Thymus (tissue), 11 donors: ENCODE measurements around the gene DPP6. TPM values are rescaled to one million over a fixed set of nuclear protein-coding genes. Genes with fewer than 3 reads are reported as not detected.

ENCODE experiments used
- DNase-seq, 9 donors: peaks; one replicate each; pipeline ENCODE4 v3.0.0-alpha.2; 2013; ENCODE audit warnings: low spot score in 9 of 9, low read depth in 6 of 9, missing footprints in 1 of 9
- H3K27ac ChIP-seq, 2 donors: one replicate each; pipeline ENCODE4 v1.5.1; 2013; ENCODE audit warnings: control low read depth in 1 of 2, low read depth in 1 of 2, low read length in 1 of 2, mild to moderate bottlenecking in 1 of 2, moderate library complexity in 1 of 2
- H3K27me3 ChIP-seq, 2 donors: one replicate each; pipeline ENCODE4 v1.5.1; 2013; ENCODE audit warnings: low read length in 1 of 2; ENCODE audit not compliant: control insufficient read depth in 2 of 2, insufficient read depth in 1 of 2
- H3K36me3 ChIP-seq, 2 donors: one replicate each; pipeline ENCODE4 v1.5.1; 2013; ENCODE audit warnings: low read length in 1 of 2, mild to moderate bottlenecking in 1 of 2, moderate library complexity in 1 of 2; ENCODE audit not compliant: control insufficient read depth in 2 of 2, insufficient read depth in 2 of 2
- H3K4me1 ChIP-seq, 2 donors: one replicate each; pipeline ENCODE4 v1.5.1; 2013; ENCODE audit warnings: low read length in 2 of 2; ENCODE audit not compliant: control insufficient read depth in 2 of 2, insufficient read depth in 2 of 2
- H3K4me3 ChIP-seq, 2 donors: one replicate each; pipeline ENCODE4 v1.5.1; 2013; ENCODE audit warnings: low read length in 2 of 2, control low read depth in 1 of 2, mild to moderate bottlenecking in 1 of 2
- H3K9me3 ChIP-seq, 2 donors: one replicate each; pipeline ENCODE4 v1.5.1; 2013; ENCODE audit warnings: low read length in 1 of 2, mild to moderate bottlenecking in 1 of 2; ENCODE audit not compliant: control insufficient read depth in 2 of 2, insufficient read depth in 1 of 2
- WGBS: extraction: QIAGEN DNeasy Blood & Tissue Kit; methylation state at CpG from one replicate; pipeline ENCODE4 v1.1.7; 2013; 5-methylcytosine and 5-hydroxymethylcytosine counted together
- polyA plus RNA-seq: library from polyadenylated mRNA; stranded (reverse); fragments of 200-250 nt; gene quantifications from one replicate; pipeline ENCODE4 v1.2.3, GENCODE V29; 2013
- total RNA-seq: library from RNA; stranded (reverse); fragments of 120-200 nt; gene quantifications from one replicate; pipeline ENCODE4 v1.2.4, GENCODE V29; 2013
- donor health status: healthy.

DPP6 gene
- total and polyA plus RNA-seq, 2 donors: 0.75 to 4.5 TPM

GRCh38 chr7:154584352-154585252, 532.4 kb downstream of the DPP6 start:
- peaks cover 0 to 4% of the 10 kb centered on the region in 2 donors for H3K9me3 ChIP-seq
- H3K4me1 ChIP-seq: no peaks in the 10 kb centered on the region
- no peak for DNase-seq
- WGBS: 54% methylated on average over 20 of the region's 20 CpGs
- no peak overlapping the region for H3K4me3 ChIP-seq
- no peak overlapping the region for H3K27ac ChIP-seq
- H3K27me3 ChIP-seq: no peaks in the 10 kb centered on the region
- H3K36me3 ChIP-seq: no peaks in the 10 kb centered on the region

- no peak for DNase-seq
- Histone ChIP-seq H3K9me3 (peaks cover 4% of the 10 kb centered on the region in 2 donors), H3K36me3 (no peaks in the 10 kb centered on the region), H3K4me3 (no peak overlapping the region), H3K4me1 (no peaks in the 10 kb centered on the region), H3K27me3 (no peaks in the 10 kb centered on the region), H3K27ac (no peak overlapping the region)
- WGBS: 77% methylated on average over 9 of the region's 9 CpGs
Observed at GRCh38 chr7:154587792-154588191, 535.6 kb downstream of the DPP6 start.

- H3K36me3 ChIP-seq: no peaks in the 10 kb centered on the region
- H3K27me3 ChIP-seq: no peaks in the 10 kb centered on the region
- no peak for DNase-seq
- peak overlapping the region in 1 of 2 donors; percentile 12 for H3K27ac ChIP-seq
- H3K9me3 ChIP-seq: peaks cover 0 to 4% of the 10 kb centered on the region in 2 donors
- no peak overlapping the region for H3K4me3 ChIP-seq
- 89% methylated on average over 6 of the region's 6 CpGs for WGBS
- H3K4me1 ChIP-seq: no peaks in the 10 kb centered on the region
Observed at GRCh38 chr7:154591544-154591943, 539.3 kb downstream of the DPP6 start.

GRCh38 chr7:154592388-154592787, 540.2 kb downstream of the DPP6 start:
- DNase-seq: no peak
- Histone ChIP-seq H3K4me3 (no peak overlapping the region), H3K36me3 (no peaks in the 10 kb centered on the region), H3K4me1 (no peaks in the 10 kb centered on the region), H3K27ac (peak overlapping the region in 1 of 2 donors; percentile 55), H3K9me3 (peaks cover 0 to 4% of the 10 kb centered on the region in 2 donors), H3K27me3 (no peaks in the 10 kb centered on the region)
- WGBS: 70% methylated on average over 16 of the region's 16 CpGs

- no peak overlapping the region for H3K27ac ChIP-seq
- no peaks in the 10 kb centered on the region for H3K4me1 ChIP-seq
- no peak for DNase-seq
- H3K36me3 ChIP-seq: no peaks in the 10 kb centered on the region
- no peaks in the 10 kb centered on the region for H3K9me3 ChIP-seq
- WGBS: 79% methylated on average over 4 of the region's 4 CpGs
- H3K27me3 ChIP-seq: no peaks in the 10 kb centered on the region
- H3K4me3 ChIP-seq: no peak overlapping the region
Observed at GRCh38 chr7:154598396-154598795, 546.2 kb downstream of the DPP6 start.

GRCh38 chr7:154598864-154599263, 546.7 kb downstream of the DPP6 start:
- H3K27me3 ChIP-seq: no peaks in the 10 kb centered on the region
- H3K27ac ChIP-seq: no peak overlapping the region
- no peaks in the 10 kb centered on the region for H3K4me1 ChIP-seq
- no peak overlapping the region for H3K4me3 ChIP-seq
- H3K9me3 ChIP-seq: no peaks in the 10 kb centered on the region
- WGBS: 90% methylated on average over 3 of the region's 3 CpGs
- no peak for DNase-seq
- H3K36me3 ChIP-seq: no peaks in the 10 kb centered on the region

GRCh38 chr7:154610903-154611302, 558.7 kb downstream of the DPP6 start:
- DNase-seq: no peak
- WGBS: 70% methylated on average over 3 of the region's 3 CpGs
- no peaks in the 10 kb centered on the region for H3K4me1 ChIP-seq
- no peaks in the 10 kb centered on the region for H3K36me3 ChIP-seq
- H3K9me3 ChIP-seq: no peaks in the 10 kb centered on the region
- no peak overlapping the region for H3K27ac ChIP-seq
- no peak overlapping the region for H3K4me3 ChIP-seq
- no peaks in the 10 kb centered on the region for H3K27me3 ChIP-seq

- Histone ChIP-seq H3K9me3 (no peaks in the 10 kb centered on the region), H3K27me3 (no peaks in the 10 kb centered on the region), H3K4me3 (no peak overlapping the region), H3K4me1 (no peaks in the 10 kb centered on the region), H3K36me3 (no peaks in the 10 kb centered on the region), H3K27ac (no peak overlapping the region)
- no peak for DNase-seq
- 92% methylated on average over 7 of the region's 7 CpGs for WGBS
Observed at GRCh38 chr7:154613811-154614210, 561.6 kb downstream of the DPP6 start.

- 98% methylated on average over 9 of the region's 9 CpGs for WGBS
- no peaks in the 10 kb centered on the region for H3K36me3 ChIP-seq
Observed at GRCh38 chr7:154620141-154620755, 568.0 kb downstream of the DPP6 start.

More at GRCh38 chr7:154620141-154620755, 568.0 kb downstream of the DPP6 start:
- H3K4me1 ChIP-seq: no peaks in the 10 kb centered on the region
- H3K4me3 ChIP-seq: no peak overlapping the region
- no peaks in the 10 kb centered on the region for H3K27me3 ChIP-seq
- no peak for DNase-seq
- H3K9me3 ChIP-seq: peaks cover 0 to 1% of the 10 kb centered on the region in 2 donors
- no peak overlapping the region for H3K27ac ChIP-seq
